ENCODE data around the gene ATP6V1G2. TPM values are rescaled to one million over a fixed set of nuclear protein-coding genes. Genes with fewer than 3 reads are reported as not detected.

ATP6V1G2 gene
- total RNA-seq, 1 donor from 2014 or later: 2.3 TPM

GRCh38 chr6:31578184-31579118 lies 32.0 kb upstream of the ATP6V1G2 start:
- no peak for DNase-seq
- intact Hi-C loops (cut with DNase I): no loop called here
- ATAC-seq (ENCODE audit: poor library complexity): no peak

- intact Hi-C loops (cut with DNase I): no loop called here
- ATAC-seq (ENCODE audit: poor library complexity): no peak
- DNase-seq: no peak
These were observed 31.2 kb upstream of the ATP6V1G2 start for GRCh38 chr6:31577579-31577966.

- DNase-seq (no peak), ATAC-seq (ENCODE audit: poor library complexity) (no peak)
- intact Hi-C loops (cut with DNase I): no loop called here
These were observed 30.6 kb upstream of the ATP6V1G2 start for GRCh38 chr6:31576897-31577578.

- intact Hi-C loops (cut with DNase I): no loop called here
- ATAC-seq (ENCODE audit: poor library complexity): no peak
These were observed 29.7 kb upstream of the ATP6V1G2 start for GRCh38 chr6:31575952-31576685.

GRCh38 chr6:31575335-31575901 lies 29.0 kb upstream of the ATP6V1G2 start, which contains the start of gene TNF:
TSS of gene TNF (plus strand) at chr6:31575565. CDS start at chr6:31575742, 177 bp downstream.
- ATAC-seq (ENCODE audit: poor library complexity) (peak; percentile 56), DNase-seq (peak; percentile 67)
- intact Hi-C loops (cut with DNase I): no loop called here

More at GRCh38 chr6:31575952-31576685, 29.7 kb upstream of the ATP6V1G2 start:
- DNase-seq: no peak

GRCh38 chr6:31574106-31575061 lies 28.0 kb upstream of the ATP6V1G2 start:
- ATAC-seq (ENCODE audit: poor library complexity) (no peak), DNase-seq (no peak)
- intact Hi-C loops (cut with DNase I): no loop called here

GRCh38 chr6:31573239-31574105 lies 27.1 kb upstream of the ATP6V1G2 start:
- no peak for ATAC-seq (ENCODE audit: poor library complexity)
- intact Hi-C loops (cut with DNase I): no loop called here
- DNase-seq: no peak

- no peak for ATAC-seq (ENCODE audit: poor library complexity)
- intact Hi-C loops (cut with DNase I): no loop called here
- DNase-seq: no peak
These were observed 25.9 kb upstream of the ATP6V1G2 start, which contains the start of gene LTA for GRCh38 chr6:31572041-31572911. TSS of gene LTA (plus strand) at chr6:31572289. CDS start at chr6:31572743, 454 bp downstream.

- intact Hi-C loops (cut with DNase I): no loop called here
- ATAC-seq (ENCODE audit: poor library complexity): no peak
These were observed 23.6 kb upstream of the ATP6V1G2 start for GRCh38 chr6:31569861-31570536.

GRCh38 chr6:31568537-31568961 lies 22.1 kb upstream of the ATP6V1G2 start:
- no peak for DNase-seq
- ATAC-seq (ENCODE audit: poor library complexity): peak; percentile 61
- intact Hi-C loops (cut with DNase I): no loop called here

More at GRCh38 chr6:31569861-31570536, 23.6 kb upstream of the ATP6V1G2 start:
- no peak for DNase-seq

- ATAC-seq (ENCODE audit: poor library complexity): no peak
- no peak for DNase-seq
- intact Hi-C loops (cut with DNase I): no loop called here
These were observed 21.3 kb upstream of the ATP6V1G2 start for GRCh38 chr6:31567531-31568370.

GRCh38 chr6:31560697-31561058 lies 14.3 kb upstream of the ATP6V1G2 start:
- no peak for ATAC-seq (ENCODE audit: poor library complexity)
- no peak for DNase-seq
- intact Hi-C loops (cut with DNase I): no loop called here

- peak; percentile 74 for ATAC-seq (ENCODE audit: poor library complexity)
- intact Hi-C loops (cut with DNase I): no loop called here
- DNase-seq: peak; percentile 80
These were observed 13.7 kb upstream of the ATP6V1G2 start for GRCh38 chr6:31559958-31560696.

- ATAC-seq (ENCODE audit: poor library complexity) (no peak), DNase-seq (no peak)
- intact Hi-C loops (cut with DNase I): no loop called here
These were observed 13.2 kb upstream of the ATP6V1G2 start for GRCh38 chr6:31559606-31559957.
